NT2/D1 (cell line): Measurements from ENCODE around the gene SMG6.

ENCODE experiments used
- YY1 ChIP-seq: IDR thresholded peaks from 2 replicates; pipeline ENCODE4 v1.6.1; 2011; ENCODE audit not compliant: insufficient read length, insufficient read depth
- ZNF274 ChIP-seq: IDR thresholded peaks from 2 replicates; pipeline ENCODE4 v1.6.1; 2011; ENCODE audit warnings: mild to moderate bottlenecking, low read depth, low read length

DNA sequence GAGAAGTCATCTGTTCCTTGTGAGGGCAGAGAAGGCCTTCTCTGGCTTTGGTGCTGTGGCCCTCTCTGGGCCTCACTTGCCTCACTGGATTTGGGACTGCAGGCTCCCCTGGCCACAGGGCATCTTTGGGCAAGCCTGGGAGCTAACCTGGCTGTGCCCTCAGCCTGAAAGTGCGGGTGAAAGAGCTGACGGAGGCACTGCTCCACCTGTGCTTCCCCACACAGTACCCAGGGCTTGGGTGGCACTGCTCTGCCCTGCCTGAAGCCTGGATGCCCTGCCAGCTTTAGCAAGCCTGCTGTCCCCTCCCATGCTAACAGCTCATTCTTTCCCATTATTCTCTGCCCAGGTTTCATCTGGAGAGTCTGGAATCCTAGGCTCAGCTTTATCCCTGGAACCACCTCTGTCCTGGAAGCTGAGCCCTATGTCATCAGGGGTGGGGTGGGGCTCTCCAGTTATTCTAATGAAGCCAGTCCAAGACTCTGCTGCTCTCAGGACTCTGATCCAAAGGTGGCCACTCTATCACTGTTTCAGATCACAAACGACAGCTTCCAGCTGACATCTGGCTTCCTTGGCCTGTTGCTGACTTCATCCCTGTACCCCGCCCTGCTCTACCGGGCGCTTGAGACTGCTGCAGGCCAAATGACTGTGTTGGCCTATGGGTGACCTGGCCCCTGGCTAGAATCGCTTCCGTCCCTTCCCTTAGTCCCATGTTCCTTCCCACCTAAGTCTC is 219.4 kb downstream of the SMG6 start:
- TF ChIP-seq ZNF274 (no peak), YY1 (no peak)
